Sigmoid colon (tissue), 4 donors: ENCODE measurements around the gene GPATCH1.
A peak's percentile ranks its signal among the peaks of the same experiment; 100 is the strongest.

ENCODE experiments used
- CTCF ChIP-seq, 4 experiments: fragments of 450-650 bp in 3 of 4; fragments of 200-600 bp in 1 of 4; IDR thresholded peaks; one replicate each; pipeline ENCODE4 v1.5.1; 2016 to 2019; ENCODE audit warnings: antibody characterized with exemption in 4 of 4, mild to moderate bottlenecking in 3 of 4, moderate library complexity in 2 of 4
- EP300 ChIP-seq, 4 donors: sonication (generic); formaldehyde crosslinking; IDR thresholded peaks; one replicate each; pipeline ENCODE4 v1.6.1; 2017; ENCODE audit warnings: antibody characterized with exemption in 4 of 4
- POLR2A ChIP-seq, 2 donors: fragments of 450-650 bp; IDR thresholded peaks; one replicate each; pipeline ENCODE4 v1.6.1; 2016; ENCODE audit warnings: antibody characterized with exemption in 2 of 2, mild to moderate bottlenecking in 2 of 2, moderate library complexity in 2 of 2
- POLR2AphosphoS5 ChIP-seq, 4 donors: sonication (generic); formaldehyde crosslinking; IDR thresholded peaks; one replicate each; pipeline ENCODE4 v1.6.1; 2017; ENCODE audit warnings: antibody characterized with exemption in 4 of 4

- no peak for TF ChIP-seq POLR2A (IDR thresholded peaks at IDR 0.05)
- TF ChIP-seq CTCF (IDR thresholded peaks at IDR 0.05), result peak; percentile 89 to 95 (median 94)
- TF ChIP-seq POLR2AphosphoS5 (IDR thresholded peaks at IDR 0.05), result no peak
- TF ChIP-seq EP300 (IDR thresholded peaks at IDR 0.05), result no peak
Measured at GRCh38 chr19:33143897-33144405, 63.0 kb downstream of the GPATCH1 start.
